Heart left ventricle (tissue), 13 donors: ENCODE results near the gene SOS1.

Experiments
- POLR2A ChIP-seq, 2 donors: fragments of 450-650 bp; IDR thresholded peaks; one replicate each; pipeline ENCODE4 v1.6.1; 2017; ENCODE audit warnings: antibody characterized with exemption in 2 of 2, mild to moderate bottlenecking in 2 of 2, moderate library complexity in 2 of 2
- TF ChIP-seq, protein P1 (sequence below), 12 donors: fragments of 200-600 bp; sonication (generic) in 4 of 12; IDR thresholded peaks; one replicate each; pipeline versions ENCODE4 v1.5.0 to v1.8.0; 2018 to 2022; ENCODE audit warnings: antibody characterized with exemption in 12 of 12, mild to moderate bottlenecking in 5 of 12
- donor health status: ischemic (EF 13 %, LVEDD 7.1; RV severe dilation, severe dysfunction).
- donor health status: DM: no; HTN: yes; CAD: no.
- donor health status: DM: no; HTN: no; CAD: no.
- donor health status: ischemic (EF 25% LVEDD 6.9; RV normal size, moderate dysfunction).
- donor health status: ischemic (EF 25% LVEDD 5.7; RV mildly dilated, moderate dysfunction).
- donor health status: ischemic (EF 35%, LVEDD 5.7; RV mildly dilated, moderate dysfunction).
- donor health status: nonischemic (EF 11% LVEDD 7.7; RV severe dilation, severe dysfunction).
- donor health status: DM: yes; HTN: yes; CAD: no.
- donor health status: PGD.
- donor health status: ischemic (EF 29% LVEDD 5.4; RV normal size, mild dysfunction).
- donor health status: nonischemic (EF 23%, LVEDD 6.1; RV moderate dilation, normal function).

DNA sequence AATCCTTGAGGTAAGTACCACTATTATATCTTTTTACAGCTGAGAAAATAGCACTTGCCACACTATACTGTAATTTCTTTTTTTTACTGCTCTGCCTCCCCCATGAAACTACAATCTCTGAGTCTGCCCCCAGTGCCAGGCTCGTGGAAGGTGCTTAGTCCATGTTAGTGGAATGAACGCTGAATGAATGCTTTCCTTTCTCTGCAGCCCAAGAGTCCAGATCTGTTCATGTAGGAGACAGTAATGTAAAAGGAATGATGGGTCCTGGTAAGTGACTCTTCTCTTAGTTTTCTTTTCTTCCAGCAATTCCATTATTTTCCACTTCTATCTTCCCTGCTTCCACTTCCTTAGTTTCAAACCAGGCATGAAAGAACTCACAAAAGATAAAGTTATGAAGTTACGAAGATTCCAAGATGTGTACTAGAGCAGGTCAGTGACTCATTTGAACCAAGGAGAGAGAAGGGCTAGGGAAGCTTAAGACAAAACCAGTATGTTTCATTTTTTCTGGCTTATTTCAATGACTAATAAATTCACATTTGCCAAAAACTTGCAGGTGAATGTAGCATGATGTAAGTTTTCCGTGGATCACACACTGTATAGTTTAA is 185.2 kb downstream of the SOS1 start:
- TF ChIP-seq, protein P1, sequence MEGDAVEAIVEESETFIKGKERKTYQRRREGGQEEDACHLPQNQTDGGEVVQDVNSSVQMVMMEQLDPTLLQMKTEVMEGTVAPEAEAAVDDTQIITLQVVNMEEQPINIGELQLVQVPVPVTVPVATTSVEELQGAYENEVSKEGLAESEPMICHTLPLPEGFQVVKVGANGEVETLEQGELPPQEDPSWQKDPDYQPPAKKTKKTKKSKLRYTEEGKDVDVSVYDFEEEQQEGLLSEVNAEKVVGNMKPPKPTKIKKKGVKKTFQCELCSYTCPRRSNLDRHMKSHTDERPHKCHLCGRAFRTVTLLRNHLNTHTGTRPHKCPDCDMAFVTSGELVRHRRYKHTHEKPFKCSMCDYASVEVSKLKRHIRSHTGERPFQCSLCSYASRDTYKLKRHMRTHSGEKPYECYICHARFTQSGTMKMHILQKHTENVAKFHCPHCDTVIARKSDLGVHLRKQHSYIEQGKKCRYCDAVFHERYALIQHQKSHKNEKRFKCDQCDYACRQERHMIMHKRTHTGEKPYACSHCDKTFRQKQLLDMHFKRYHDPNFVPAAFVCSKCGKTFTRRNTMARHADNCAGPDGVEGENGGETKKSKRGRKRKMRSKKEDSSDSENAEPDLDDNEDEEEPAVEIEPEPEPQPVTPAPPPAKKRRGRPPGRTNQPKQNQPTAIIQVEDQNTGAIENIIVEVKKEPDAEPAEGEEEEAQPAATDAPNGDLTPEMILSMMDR (IDR thresholded peaks at IDR 0.05) = no peak
- no peak for TF ChIP-seq POLR2A (IDR thresholded peaks at IDR 0.05)
